ENCODE measurements around the gene GEMIN5. TPM values are rescaled to one million over a fixed set of nuclear protein-coding genes. Genes with fewer than 3 reads are reported as not detected.

The GEMIN5 gene
- total RNA-seq, 2 donors from 2014 or later, result 11.3 to 11.5 TPM

DNA sequence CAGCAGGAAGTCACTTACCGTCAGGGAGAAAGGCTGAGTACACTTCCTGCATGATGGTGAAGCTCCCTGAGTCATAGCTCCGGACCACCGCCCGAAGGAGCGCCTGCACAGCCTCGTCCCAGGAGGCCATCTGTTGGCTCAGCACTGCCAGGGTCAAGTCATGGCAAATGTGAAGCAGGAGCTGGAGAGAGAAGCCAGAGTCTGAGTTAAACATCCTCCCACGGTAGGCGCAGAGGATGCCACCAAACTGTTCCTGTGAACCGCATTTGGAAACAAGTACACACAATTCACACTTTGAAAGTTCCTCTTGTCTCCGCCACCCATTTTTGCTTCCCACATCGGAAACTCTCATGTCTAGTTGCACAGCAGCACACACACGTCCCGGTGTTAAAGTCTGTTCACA, 45.6 kb downstream of the GEMIN5 start:
- no peaks in the 10 kb centered on the region for H3K9me3 ChIP-seq
- H3K36me3 ChIP-seq, result peaks cover 86% of the 10 kb centered on the region
- no peak for DNase-seq (ENCODE audit: low spot score)

DNA sequence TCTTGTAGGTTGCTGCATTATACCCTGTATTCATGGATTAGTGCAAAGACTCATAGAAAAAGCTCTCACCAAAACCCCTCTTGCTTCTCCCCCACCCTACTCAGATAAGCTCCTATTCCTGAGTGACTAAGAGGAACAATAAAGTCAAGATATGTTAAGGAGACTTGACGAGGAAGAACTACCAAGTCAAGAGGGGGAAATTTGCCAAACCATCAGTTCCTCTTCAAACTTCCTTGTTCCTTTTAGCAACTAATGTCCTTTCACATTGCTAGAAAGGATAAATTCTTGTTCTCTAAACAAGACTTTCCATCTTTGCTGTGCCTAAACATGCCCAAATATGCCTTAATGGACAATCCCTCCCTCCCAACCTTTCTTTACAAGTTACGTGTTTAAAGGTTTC, 52.6 kb downstream of the GEMIN5 start:
- no peaks in the 10 kb centered on the region for H3K27me3 ChIP-seq
- no peak overlapping the region for H3K4me3 ChIP-seq
- peaks cover 52% of the 10 kb centered on the region for H3K36me3 ChIP-seq
- TF ChIP-seq, protein P1, sequence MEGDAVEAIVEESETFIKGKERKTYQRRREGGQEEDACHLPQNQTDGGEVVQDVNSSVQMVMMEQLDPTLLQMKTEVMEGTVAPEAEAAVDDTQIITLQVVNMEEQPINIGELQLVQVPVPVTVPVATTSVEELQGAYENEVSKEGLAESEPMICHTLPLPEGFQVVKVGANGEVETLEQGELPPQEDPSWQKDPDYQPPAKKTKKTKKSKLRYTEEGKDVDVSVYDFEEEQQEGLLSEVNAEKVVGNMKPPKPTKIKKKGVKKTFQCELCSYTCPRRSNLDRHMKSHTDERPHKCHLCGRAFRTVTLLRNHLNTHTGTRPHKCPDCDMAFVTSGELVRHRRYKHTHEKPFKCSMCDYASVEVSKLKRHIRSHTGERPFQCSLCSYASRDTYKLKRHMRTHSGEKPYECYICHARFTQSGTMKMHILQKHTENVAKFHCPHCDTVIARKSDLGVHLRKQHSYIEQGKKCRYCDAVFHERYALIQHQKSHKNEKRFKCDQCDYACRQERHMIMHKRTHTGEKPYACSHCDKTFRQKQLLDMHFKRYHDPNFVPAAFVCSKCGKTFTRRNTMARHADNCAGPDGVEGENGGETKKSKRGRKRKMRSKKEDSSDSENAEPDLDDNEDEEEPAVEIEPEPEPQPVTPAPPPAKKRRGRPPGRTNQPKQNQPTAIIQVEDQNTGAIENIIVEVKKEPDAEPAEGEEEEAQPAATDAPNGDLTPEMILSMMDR (IDR thresholded peaks at IDR 0.05), result no peak
- H3K4me1 ChIP-seq, result no peaks in the 10 kb centered on the region
- H3K27ac ChIP-seq, result no peak overlapping the region
- peaks cover 4 to 22% of the 10 kb centered on the region in 2 donors for H3K9me3 ChIP-seq
- DNase-seq (ENCODE audit: low spot score), result no peak

More for the DNA sequence above, 45.6 kb downstream of the GEMIN5 start:
- H3K27me3 ChIP-seq, result no peaks in the 10 kb centered on the region
- H3K27ac ChIP-seq, result no peak overlapping the region
- TF ChIP-seq, protein P1 (IDR thresholded peaks at IDR 0.05), result no peak
- H3K4me1 ChIP-seq, result no peaks in the 10 kb centered on the region
- no peak overlapping the region for H3K4me3 ChIP-seq

DNA sequence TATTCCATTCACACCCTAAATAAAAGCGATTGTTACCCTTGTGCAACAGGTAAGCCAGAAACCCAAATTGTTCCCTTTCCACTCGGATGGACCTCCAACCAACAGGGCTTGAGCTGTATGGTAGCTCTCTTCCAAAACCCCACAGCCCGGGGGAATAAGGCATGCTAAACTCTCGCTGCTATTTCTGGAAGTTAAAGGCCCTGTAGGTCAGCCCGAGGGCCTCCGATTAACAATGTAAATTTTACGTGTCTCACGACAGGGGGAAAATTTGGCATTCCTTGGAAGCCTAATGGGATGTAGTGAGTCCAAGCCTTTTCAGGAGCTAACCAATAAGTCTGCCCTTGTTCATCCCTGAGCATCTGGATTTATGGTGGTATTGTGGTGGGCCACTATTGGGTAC, 53.6 kb downstream of the GEMIN5 start:
- H3K27ac ChIP-seq, result no peak overlapping the region
- H3K4me3 ChIP-seq, result no peak overlapping the region
- peaks cover 4 to 22% of the 10 kb centered on the region in 2 donors for H3K9me3 ChIP-seq
- DNase-seq (ENCODE audit: low spot score), result no peak
- peaks cover 42% of the 10 kb centered on the region for H3K36me3 ChIP-seq
- TF ChIP-seq, protein P1 (IDR thresholded peaks at IDR 0.05), result no peak
- H3K27me3 ChIP-seq, result no peaks in the 10 kb centered on the region
- H3K4me1 ChIP-seq, result no peaks in the 10 kb centered on the region

DNA sequence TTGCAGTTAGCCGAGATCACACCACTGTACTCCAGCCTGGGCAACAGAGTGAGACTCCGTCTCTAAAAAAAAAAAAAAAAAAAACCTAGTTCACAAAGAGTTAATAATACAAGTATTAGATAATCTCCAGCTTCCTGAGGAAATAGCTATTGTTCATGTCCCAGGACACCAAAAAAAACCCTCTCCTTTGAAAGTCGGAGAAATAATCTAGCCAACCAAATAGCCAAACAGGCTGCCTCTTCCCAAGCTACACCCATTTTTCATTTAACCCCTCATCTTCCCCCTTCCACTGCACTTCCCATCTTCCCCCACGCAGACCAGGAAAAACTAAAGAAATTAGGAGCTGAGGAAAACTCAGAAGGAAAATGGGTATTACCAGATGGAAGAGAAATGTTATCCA, 56.0 kb downstream of the GEMIN5 start:
- TF ChIP-seq, protein P1 (IDR thresholded peaks at IDR 0.05), result no peak
- H3K4me3 ChIP-seq, result no peak overlapping the region
- H3K27me3 ChIP-seq, result no peaks in the 10 kb centered on the region
- H3K9me3 ChIP-seq, result peaks cover 4 to 35% of the 10 kb centered on the region in 2 donors
- DNase-seq (ENCODE audit: low spot score), result no peak
- peak overlapping the region in 1 of 2 donors; percentile 23 for H3K27ac ChIP-seq
- no peaks in the 10 kb centered on the region for H3K4me1 ChIP-seq
- H3K36me3 ChIP-seq, result peaks cover 19% of the 10 kb centered on the region

DNA sequence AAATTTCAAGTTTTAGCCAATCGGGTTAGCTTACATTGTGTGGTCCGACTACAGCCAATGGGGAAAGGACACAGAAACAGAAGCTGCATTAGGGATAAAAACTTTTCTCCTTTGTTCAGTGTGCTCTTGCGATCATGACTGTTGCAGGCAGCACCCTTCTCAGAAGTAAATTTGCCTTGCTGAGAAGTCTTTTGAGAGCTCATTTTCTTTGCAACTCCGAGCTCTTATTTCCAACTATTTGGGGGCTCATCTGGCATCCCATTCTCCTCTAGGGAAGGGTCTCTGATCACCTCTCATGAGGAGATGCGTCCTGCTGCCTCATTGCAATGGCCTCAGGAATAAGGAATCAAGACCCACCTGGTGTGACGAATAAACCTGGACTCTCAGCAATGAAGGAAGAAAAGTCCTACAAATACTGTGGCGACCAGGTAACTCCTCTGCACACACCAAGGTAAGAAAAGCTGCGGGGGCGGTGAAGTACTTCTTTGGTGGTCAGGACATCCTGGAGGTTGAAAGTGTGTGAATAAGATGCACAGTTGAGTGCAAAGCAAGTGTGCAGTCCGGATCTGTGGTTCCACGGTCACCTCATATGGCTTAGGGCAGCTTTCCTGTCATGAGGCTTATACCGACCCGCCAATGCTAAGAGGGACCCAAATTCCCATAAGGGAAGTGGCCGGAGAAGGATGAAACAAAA, 59.2 kb downstream of the GEMIN5 start:
- H3K9me3 ChIP-seq, result peaks cover 0 to 14% of the 10 kb centered on the region in 2 donors
- no peak overlapping the region for H3K27ac ChIP-seq

More for the DNA sequence above, 59.2 kb downstream of the GEMIN5 start:
- TF ChIP-seq, protein P1 (IDR thresholded peaks at IDR 0.05), result no peak
- H3K36me3 ChIP-seq, result peaks cover 31% of the 10 kb centered on the region
- no peak for DNase-seq (ENCODE audit: low spot score)
- H3K27me3 ChIP-seq, result no peaks in the 10 kb centered on the region
- no peaks in the 10 kb centered on the region for H3K4me1 ChIP-seq
- no peak overlapping the region for H3K4me3 ChIP-seq

Measured in right atrium auricular region (tissue), 2 donors.